CD4-positive, alpha-beta T cell treated with Interleukin-4 for 1 hour (primary cell): ENCODE results near the gene TRIM51.
"Not testable (repeated sequence)": the region's sequence is repeated elsewhere in the genome, so short reads cannot be mapped to it uniquely, and the experiment has no call there.

Experiments used
- DNase-seq, 2 donors: peaks; one replicate each; pipeline ENCODE4 v3.0.0-alpha.2; 2020 to 2022

Gene TRIM51

GRCh38 chr11:55882997-55883396, at the start of gene TRIM51:
TSS of gene TRIM51 (plus strand) at chr11:55883297. CDS start at chr11:55885429, 2,132 bp downstream.
- not testable (repeated sequence) for DNase-seq

- DNase-seq, result no peak
Observed at GRCh38 chr11:55838452-55838851, 44.6 kb upstream of the TRIM51 start, which contains the start of gene OR5D16. TSS of gene OR5D16 (plus strand) at chr11:55838752. CDS start at chr11:55838752, 0 bp downstream.

- DNase-seq, result no peak
Observed at GRCh38 chr11:55847453-55847852, 35.6 kb upstream of the TRIM51 start.

- DNase-seq, result no peak
Observed at GRCh38 chr11:55849037-55849436, 34.1 kb upstream of the TRIM51 start.

GRCh38 chr11:55852141-55852540, 31.0 kb upstream of the TRIM51 start:
- no peak for DNase-seq

- DNase-seq, result no peak
Observed at GRCh38 chr11:55854704-55855103, 28.4 kb upstream of the TRIM51 start.

GRCh38 chr11:55867354-55867753, 15.7 kb upstream of the TRIM51 start:
- not testable (repeated sequence) for DNase-seq

GRCh38 chr11:55872731-55873130, 10.4 kb upstream of the TRIM51 start:
- DNase-seq, result not testable (repeated sequence)

GRCh38 chr11:55873146-55873545, 10.0 kb upstream of the TRIM51 start:
- not testable (repeated sequence) for DNase-seq

- not testable (repeated sequence) for DNase-seq
Observed at GRCh38 chr11:55884995-55885394, 1.9 kb downstream of the TRIM51 start.

GRCh38 chr11:55885481-55885880, 2.4 kb downstream of the TRIM51 start:
- DNase-seq, result not testable (repeated sequence)

- DNase-seq, result no peak
Observed at GRCh38 chr11:55895216-55895615, 12.1 kb downstream of the TRIM51 start.

- no peak for DNase-seq
Observed at GRCh38 chr11:55902308-55902707, 19.2 kb downstream of the TRIM51 start.

GRCh38 chr11:55914482-55914881, 31.4 kb downstream of the TRIM51 start, which contains the start of gene OR5W2:
TSS of gene OR5W2 (minus strand) at chr11:55914582. CDS start at chr11:55914582, 0 bp downstream.
- no peak for DNase-seq

GRCh38 chr11:55920537-55920936, 37.4 kb downstream of the TRIM51 start:
- no peak for DNase-seq

GRCh38 chr11:55936300-55936699, 53.2 kb downstream of the TRIM51 start, which contains the start of gene OR5I1:
TSS of gene OR5I1 (minus strand) at chr11:55936400. CDS start at chr11:55936400, 0 bp downstream.
- DNase-seq, result no peak
